Neural crest cell (in vitro differentiated cells): ENCODE results near the gene STPG3. TPM values are rescaled to one million over a fixed set of nuclear protein-coding genes. Genes with fewer than 3 reads are reported as not detected.

Experiments used
- DNase-seq: peaks from one replicate; pipeline ENCODE4 v3.0.0; 2021; ENCODE audit warnings: low read depth, mixed read lengths, low spot score
- H3K27ac Mint-ChIP-seq: one replicate; pipeline ENCODE4 v1.8.0; 2021; ENCODE audit warnings: mild to moderate bottlenecking, mixed read lengths; ENCODE audit not compliant: unreplicated experiment
- H3K27me3 Mint-ChIP-seq: 2 replicates; pipeline ENCODE4 v1.8.0; 2021; ENCODE audit warnings: low read depth, mild to moderate bottlenecking, mixed read lengths
- H3K36me3 Mint-ChIP-seq: 2 replicates; pipeline ENCODE4 v1.8.0; 2021; ENCODE audit warnings: low read depth, mild to moderate bottlenecking, mixed read lengths
- H3K4me1 Mint-ChIP-seq: 2 replicates; pipeline ENCODE4 v1.8.0; 2021; ENCODE audit warnings: mixed read lengths
- H3K4me3 Mint-ChIP-seq: one replicate; pipeline ENCODE4 v1.8.0; 2021; ENCODE audit warnings: mild to moderate bottlenecking, mixed read lengths
- H3K9me3 Mint-ChIP-seq: 2 replicates; pipeline ENCODE4 v1.8.0; 2021; ENCODE audit warnings: mixed read lengths
- CTCF ChIP-seq: fragments of 200-600 bp; sonication (generic); conservative IDR thresholded peaks from 2 replicates; pipeline ENCODE4 v1.5.0; 2021; ENCODE audit warnings: antibody characterized with exemption, mild to moderate bottlenecking
- total RNA-seq: library from RNA; stranded (reverse); gene quantifications from 2 replicates; pipeline ENCODE4 v1.2.1, GENCODE V29; 2021

The STPG3 gene
- total RNA-seq, 1 donor from 2014 or later, result 0.26 TPM

GRCh38 chr9:137220317-137221094 lies 30.6 kb upstream of the STPG3 start:
- H3K36me3 Mint-ChIP-seq, result no peaks in the 10 kb centered on the region
- peaks cover 2% of the 10 kb centered on the region for H3K27me3 Mint-ChIP-seq
- H3K27ac Mint-ChIP-seq, result no peak overlapping the region
- no peak for TF ChIP-seq CTCF
- no peaks in the 10 kb centered on the region for H3K4me1 Mint-ChIP-seq
- peak overlapping the region; percentile 54 for H3K4me3 Mint-ChIP-seq
- no peaks in the 10 kb centered on the region for H3K9me3 Mint-ChIP-seq
- no peak for DNase-seq

- no peaks in the 10 kb centered on the region for H3K9me3 Mint-ChIP-seq
- H3K4me1 Mint-ChIP-seq, result no peaks in the 10 kb centered on the region
- H3K4me3 Mint-ChIP-seq, result peak overlapping the region; percentile 54
- no peak for TF ChIP-seq CTCF
- no peaks in the 10 kb centered on the region for H3K36me3 Mint-ChIP-seq
- DNase-seq, result no peak
- H3K27ac Mint-ChIP-seq, result no peak overlapping the region
- peaks cover 2% of the 10 kb centered on the region for H3K27me3 Mint-ChIP-seq
Measured at GRCh38 chr9:137221095-137221505, 30.0 kb upstream of the STPG3 start.

- H3K4me3 Mint-ChIP-seq, result no peak overlapping the region
- no peak for DNase-seq
- no peaks in the 10 kb centered on the region for H3K9me3 Mint-ChIP-seq
- no peak overlapping the region for H3K27ac Mint-ChIP-seq
- H3K27me3 Mint-ChIP-seq, result peaks cover 2% of the 10 kb centered on the region
- no peaks in the 10 kb centered on the region for H3K4me1 Mint-ChIP-seq
- H3K36me3 Mint-ChIP-seq, result no peaks in the 10 kb centered on the region
- no peak for TF ChIP-seq CTCF
Measured at GRCh38 chr9:137221506-137222111, 29.5 kb upstream of the STPG3 start.

GRCh38 chr9:137222190-137223077 lies 28.7 kb upstream of the STPG3 start, which contains the start of gene RNF208:
Gene RNF208 (minus strand): TSS chr9:137222240. CDS start chr9:137221212, 1,028 bp downstream.
- Mint-ChIP-seq H3K9me3 (no peaks in the 10 kb centered on the region), H3K4me3 (peak within 1 kb of the TSS; percentile 85), H3K4me1 (peaks cover under 1% of the 10 kb centered on the region), H3K27ac (peak within 1 kb of the TSS; percentile 81), H3K27me3 (peaks cover 3% of the 10 kb centered on the region), H3K36me3 (no peaks in the 10 kb centered on the region)
- TF ChIP-seq CTCF, result no peak
- DNase-seq, result no peak
